GM19463 (cell line): ENCODE results near the gene PACSIN3.

Experiments
- ATAC-seq: cut with Tn5 transposase; IDR thresholded peaks from one replicate; pipeline ENCODE4 v1.9.1; 2021; ENCODE audit warnings: mild to moderate bottlenecking, moderate library complexity; ENCODE audit not compliant: unreplicated experiment

The PACSIN3 gene

GRCh38 chr11:47177229-47177845 lies 8.9 kb downstream of the PACSIN3 start:
- ATAC-seq: peak; percentile 41

- peak; percentile 92 for ATAC-seq
Measured at GRCh38 chr11:47176328-47177228, 9.7 kb downstream of the PACSIN3 start, which contains the start of gene ARFGAP2. Gene ARFGAP2, minus strand, starts transcription at chr11:47176879. Its CDS starts 26 bp downstream, at chr11:47176853.

- no peak for ATAC-seq
Measured at GRCh38 chr11:47175746-47176327, 10.4 kb downstream of the PACSIN3 start.

GRCh38 chr11:47172740-47173336 lies 13.4 kb downstream of the PACSIN3 start:
- no peak for ATAC-seq

DNA sequence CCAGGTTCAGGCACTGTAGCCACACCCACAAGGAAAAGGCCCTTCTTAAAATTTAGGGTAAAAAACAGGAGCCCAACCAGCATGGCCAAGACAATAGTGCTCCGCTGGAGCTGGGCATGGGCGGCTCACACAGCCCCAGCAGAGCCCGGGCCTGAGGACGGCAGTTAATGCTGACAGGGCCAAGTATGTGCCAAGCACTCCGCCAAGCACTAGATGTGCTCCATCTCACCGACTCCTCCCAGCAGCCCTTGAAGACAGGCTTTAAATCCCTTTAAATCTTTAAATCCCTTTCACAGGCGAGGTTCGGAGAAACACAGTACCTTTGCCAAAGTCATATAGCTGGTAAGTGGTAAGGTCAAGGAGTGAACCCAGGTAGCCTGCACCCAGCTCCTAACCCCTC lies 14.4 kb downstream of the PACSIN3 start:
- no peak for ATAC-seq

GRCh38 chr11:47171061-47171838 lies 15.0 kb downstream of the PACSIN3 start:
- no peak for ATAC-seq

- no peak for ATAC-seq
Measured at GRCh38 chr11:47166368-47166767, 19.9 kb downstream of the PACSIN3 start.

GRCh38 chr11:47165253-47165840 lies 20.9 kb downstream of the PACSIN3 start:
- ATAC-seq: no peak

DNA sequence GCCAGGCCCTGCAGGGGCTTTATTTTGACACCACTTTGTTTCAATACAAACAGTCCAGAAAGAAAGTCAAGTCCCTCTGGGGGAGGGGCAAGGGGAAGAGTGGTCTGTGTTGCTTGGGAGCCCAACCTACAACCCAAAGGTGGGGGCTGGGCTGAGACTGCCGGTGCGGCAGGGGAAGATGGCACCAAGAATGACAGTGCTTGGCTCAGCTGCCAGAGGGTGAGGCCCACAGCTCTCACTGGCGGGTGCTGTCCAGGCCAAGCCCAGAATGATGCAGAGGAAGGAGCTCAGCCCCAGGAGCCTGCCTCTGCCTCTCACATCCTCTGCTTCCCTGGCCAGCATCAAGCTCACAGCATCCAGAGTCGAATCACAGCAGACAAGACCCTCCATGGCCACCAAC lies 21.9 kb downstream of the PACSIN3 start:
- ATAC-seq: no peak

DNA sequence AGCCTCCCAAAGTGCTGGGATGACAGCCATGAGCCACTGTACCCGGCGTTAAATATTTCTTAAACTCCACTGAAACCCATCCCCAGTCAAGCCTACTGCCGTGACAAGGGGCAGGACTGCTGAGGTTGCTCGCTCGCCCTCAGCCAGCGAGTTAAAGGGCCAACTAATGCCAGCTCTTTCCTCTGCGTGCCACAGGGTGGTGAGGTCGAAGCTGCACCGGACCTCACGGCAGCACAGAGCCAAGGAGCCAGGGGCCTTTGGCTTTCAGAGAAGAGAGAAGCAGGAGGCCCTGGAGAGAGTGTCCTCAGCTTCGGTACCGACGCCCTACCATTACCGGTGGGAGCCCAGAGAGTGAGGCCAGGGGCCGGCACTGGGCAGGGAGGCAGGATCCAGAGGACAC lies 22.3 kb downstream of the PACSIN3 start:
- no peak for ATAC-seq

DNA sequence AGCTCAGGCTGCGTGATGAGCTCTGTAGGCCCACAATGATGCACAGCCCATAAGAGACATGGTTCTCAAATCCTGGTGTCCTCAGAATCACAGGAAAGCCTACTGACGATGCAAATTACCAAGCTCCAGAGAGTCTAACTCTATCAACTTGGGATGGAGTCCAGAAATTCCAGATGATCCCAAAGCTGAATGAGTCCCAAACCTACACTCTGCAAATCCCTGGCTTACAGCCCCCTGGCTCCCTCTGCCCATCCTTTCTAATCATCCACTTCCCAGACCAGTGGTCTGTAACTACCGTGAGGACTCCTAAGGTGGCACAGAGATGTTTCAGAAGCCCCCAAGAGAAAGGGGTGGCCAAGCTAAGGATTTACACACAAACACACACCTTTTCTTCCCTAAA lies 23.0 kb downstream of the PACSIN3 start:
- no peak for ATAC-seq

- no peak for ATAC-seq
Measured at GRCh38 chr11:47162426-47162825, 23.8 kb downstream of the PACSIN3 start.

GRCh38 chr11:47161890-47162289 lies 24.3 kb downstream of the PACSIN3 start:
- no peak for ATAC-seq

DNA sequence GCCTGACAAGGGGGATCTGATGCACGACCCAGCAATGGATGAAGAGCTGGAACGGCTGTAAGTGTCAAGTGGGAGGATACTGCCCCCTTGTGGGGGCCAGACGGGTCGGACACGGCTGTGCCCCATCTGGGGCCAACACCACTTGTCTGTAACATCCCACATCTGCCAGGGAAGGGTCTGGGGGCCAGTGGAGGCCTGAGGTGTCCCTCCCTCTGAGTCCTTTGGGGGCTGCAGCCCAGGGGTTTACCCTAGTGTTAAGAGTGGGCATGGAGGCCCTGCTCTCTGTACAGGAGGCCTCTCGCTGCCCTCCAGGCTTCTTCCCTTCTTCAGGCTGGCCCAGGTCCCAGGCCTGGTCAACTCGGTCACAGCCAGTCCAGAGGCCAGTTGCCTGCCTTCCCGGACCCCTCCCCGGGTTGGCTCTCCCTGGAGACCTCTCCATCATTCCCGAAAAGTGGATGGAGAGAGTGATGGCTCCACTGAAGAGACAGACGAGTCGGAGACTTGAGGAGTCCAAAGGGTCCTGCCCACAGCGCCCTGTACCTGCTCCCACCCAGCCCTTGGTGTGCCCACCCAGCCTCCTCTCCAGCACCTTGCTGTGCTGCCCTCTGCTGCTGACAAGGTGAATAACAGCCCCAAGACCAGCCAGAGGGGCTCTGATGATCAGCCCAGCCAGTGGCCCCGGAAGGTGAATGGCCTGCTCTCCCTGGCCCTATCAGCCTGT lies 24.9 kb downstream of the PACSIN3 start:
- ATAC-seq: peak; percentile 76

GRCh38 chr11:47160753-47161133 lies 25.5 kb downstream of the PACSIN3 start:
- no peak for ATAC-seq

DNA sequence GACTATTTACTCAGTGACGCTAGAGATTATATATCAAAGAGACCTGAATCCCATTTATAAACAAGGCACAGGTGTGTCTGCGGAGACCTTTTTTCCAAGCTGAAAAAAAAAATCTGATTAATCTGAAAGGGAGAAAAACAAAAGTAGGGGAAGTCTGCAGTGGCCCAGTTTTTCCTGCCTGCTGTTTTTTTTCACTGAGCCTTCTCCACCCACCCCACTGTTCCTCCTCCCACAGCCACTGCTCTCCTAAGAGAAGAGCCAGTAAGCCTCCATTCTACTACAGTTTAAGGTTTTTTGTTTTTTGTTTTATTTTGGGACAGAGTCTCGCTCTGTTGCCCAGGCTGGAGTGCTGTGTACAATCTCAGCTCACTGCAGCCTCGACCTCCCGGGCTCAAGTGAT lies 28.0 kb downstream of the PACSIN3 start:
- no peak for ATAC-seq

GRCh38 chr11:47157805-47158204 lies 28.4 kb downstream of the PACSIN3 start:
- no peak for ATAC-seq

DNA sequence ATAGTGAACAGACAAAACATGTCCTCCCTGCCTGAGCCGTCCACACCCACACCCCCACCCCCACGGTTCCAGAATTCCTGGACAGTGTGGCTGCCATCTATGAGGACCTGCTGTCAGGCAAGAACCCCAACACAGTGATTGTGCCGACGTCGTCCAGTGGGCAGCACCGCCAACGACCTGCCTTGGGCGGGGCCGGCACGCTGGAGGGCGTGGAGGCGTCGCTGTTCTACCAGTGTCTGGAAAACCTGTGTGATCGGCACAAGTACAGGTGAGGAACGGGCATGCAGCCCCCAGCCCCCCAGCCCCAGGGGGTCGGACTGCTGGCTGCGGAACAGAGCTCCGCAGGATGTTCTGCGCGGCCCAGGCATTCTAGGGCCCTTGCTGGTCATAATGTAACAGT lies 29.3 kb downstream of the PACSIN3 start:
- ATAC-seq: no peak

DNA sequence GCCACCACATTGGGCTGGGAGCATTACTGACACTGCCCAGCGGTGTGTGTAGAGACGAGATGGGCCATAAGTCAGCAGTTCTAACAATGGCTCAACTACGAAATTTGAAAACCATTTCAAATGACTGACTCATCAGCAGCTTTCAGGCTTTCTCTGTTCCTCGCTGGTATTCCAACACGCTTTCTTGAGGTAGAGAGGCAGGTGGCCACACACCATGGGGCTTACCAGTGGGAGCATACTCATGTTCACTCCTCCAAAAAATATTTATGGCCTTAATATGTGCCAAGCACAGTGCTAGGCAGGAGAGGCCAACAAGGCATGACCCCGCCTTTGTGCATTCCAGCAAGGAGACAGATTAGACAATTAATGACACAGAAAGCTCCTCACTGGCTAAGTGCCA lies 29.9 kb downstream of the PACSIN3 start:
- ATAC-seq: no peak

GRCh38 chr11:47155879-47156278 lies 30.4 kb downstream of the PACSIN3 start:
- ATAC-seq: no peak
